GM12872 (cell line): ENCODE data around the gene TMEM151B.

Source experiments
- CTCF ChIP-seq: IDR thresholded peaks from 3 replicates; pipeline ENCODE4 v1.5.1; 2011; ENCODE audit warnings: low read depth, mild to moderate bottlenecking, low read length, moderate library complexity; ENCODE audit not compliant: insufficient read depth

Gene TMEM151B

GRCh38 chr6:44272529-44272928 lies 2.3 kb downstream of the TMEM151B start:
- no peak for TF ChIP-seq CTCF

GRCh38 chr6:44272999-44273566 lies 2.8 kb downstream of the TMEM151B start:
- TF ChIP-seq CTCF, result no peak

- TF ChIP-seq CTCF, result no peak
Observed at GRCh38 chr6:44273617-44274016, 3.4 kb downstream of the TMEM151B start.

- TF ChIP-seq CTCF, result no peak
Observed at GRCh38 chr6:44275271-44275748, 5.1 kb downstream of the TMEM151B start.

GRCh38 chr6:44275749-44276648 lies 5.7 kb downstream of the TMEM151B start:
- TF ChIP-seq CTCF, result no peak

GRCh38 chr6:44276667-44277640 lies 6.7 kb downstream of the TMEM151B start:
- TF ChIP-seq CTCF, result no peak

GRCh38 chr6:44277763-44278162 lies 7.5 kb downstream of the TMEM151B start:
- no peak for TF ChIP-seq CTCF
